ENCODE results near the gene MARK1.

DNA sequence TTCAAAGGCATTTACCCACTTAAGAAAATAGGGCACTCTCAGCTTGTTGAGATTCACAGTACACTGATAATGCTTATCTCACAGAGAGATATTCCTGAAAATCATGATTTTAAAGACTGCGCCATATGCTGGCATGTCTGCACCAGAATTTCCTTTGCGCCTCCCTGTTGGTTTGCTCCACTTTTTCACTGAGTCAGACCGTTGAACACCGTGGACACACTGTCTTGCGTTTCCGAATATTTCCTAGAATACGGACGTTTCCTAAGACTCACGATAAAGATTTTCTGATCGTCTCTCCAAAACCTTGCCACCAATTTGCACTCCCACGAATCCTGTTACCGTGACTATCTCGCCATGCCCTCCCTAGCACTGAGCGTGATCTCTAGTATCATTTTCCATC is 161.7 kb downstream of the MARK1 start:
- TF ChIP-seq POLR2A (IDR thresholded peaks at IDR 0.05) (no peak), EP300 (IDR thresholded peaks at IDR 0.05) (no peak), POLR2AphosphoS5 (IDR thresholded peaks at IDR 0.05) (no peak)
- TF ChIP-seq, protein P1, sequence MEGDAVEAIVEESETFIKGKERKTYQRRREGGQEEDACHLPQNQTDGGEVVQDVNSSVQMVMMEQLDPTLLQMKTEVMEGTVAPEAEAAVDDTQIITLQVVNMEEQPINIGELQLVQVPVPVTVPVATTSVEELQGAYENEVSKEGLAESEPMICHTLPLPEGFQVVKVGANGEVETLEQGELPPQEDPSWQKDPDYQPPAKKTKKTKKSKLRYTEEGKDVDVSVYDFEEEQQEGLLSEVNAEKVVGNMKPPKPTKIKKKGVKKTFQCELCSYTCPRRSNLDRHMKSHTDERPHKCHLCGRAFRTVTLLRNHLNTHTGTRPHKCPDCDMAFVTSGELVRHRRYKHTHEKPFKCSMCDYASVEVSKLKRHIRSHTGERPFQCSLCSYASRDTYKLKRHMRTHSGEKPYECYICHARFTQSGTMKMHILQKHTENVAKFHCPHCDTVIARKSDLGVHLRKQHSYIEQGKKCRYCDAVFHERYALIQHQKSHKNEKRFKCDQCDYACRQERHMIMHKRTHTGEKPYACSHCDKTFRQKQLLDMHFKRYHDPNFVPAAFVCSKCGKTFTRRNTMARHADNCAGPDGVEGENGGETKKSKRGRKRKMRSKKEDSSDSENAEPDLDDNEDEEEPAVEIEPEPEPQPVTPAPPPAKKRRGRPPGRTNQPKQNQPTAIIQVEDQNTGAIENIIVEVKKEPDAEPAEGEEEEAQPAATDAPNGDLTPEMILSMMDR (IDR thresholded peaks at IDR 0.05), result no peak
